HepG2 (cell line): ENCODE data around the gene SYNDIG1. TPM values are rescaled to one million over a fixed set of nuclear protein-coding genes. Genes with fewer than 3 reads are reported as not detected.

Experiments used
- ATAC-seq: fragments of 200-7000 bp; cut with Tn5 transposase; 3 replicates; pipeline ENCODE4 v1.9.1; 2020; ENCODE audit warnings: mild to moderate bottlenecking, moderate library complexity
- BruUV-seq: library from RNA; stranded (reverse); fragments of 400-500 nt; replicated peaks from 2 replicates; lab custom pipeline; 2021; lab: Mats Ljungman, UMichigan
- CTCF ChIA-PET: fragments of 300-600 bp; formaldehyde crosslinking; extraction: SDS; loops from one replicate; lab custom pipeline; 2021; ENCODE audit warnings: low total read pairs, inconsistent platforms, low intra/inter-chr PET ratio; lab: Yijun Ruan, JAX
- POLR2A ChIA-PET: fragments of 350-600 bp; sonication (Branson Sonifier 250); formaldehyde crosslinking; loops from one replicate; lab custom pipeline; 2020; ENCODE audit warnings: antibody characterized with exemption, inconsistent platforms; lab: Yijun Ruan, JAX
- DNase-seq: peaks from one replicate; pipeline ENCODE4 v3.0.0-alpha.2; 2015; ENCODE audit warnings: low spot score
- FAIRE-seq: peaks from 3 replicates; lab custom pipeline; 2011; peaks lifted over from hg19 to GRCh38; lab: Jason Lieb, UNC
- H2AFZ ChIP-seq: one replicate; pipeline ENCODE4 v1.6.1; 2011; ENCODE audit warnings: low read length, inconsistent platforms
- H3K27ac ChIP-seq: fragments of 300-600 bp; 3 replicates; pipeline ENCODE4 v1.8.0; 2011; ENCODE audit warnings: mixed run types, mild to moderate bottlenecking, mixed read lengths, low read length, inconsistent platforms; ENCODE audit not compliant: insufficient read depth; ENCODE audit errors: extremely low read length
- H3K27me3 ChIP-seq, 2 experiments: fragments of 200-600 bp in 1 of 2; 2 replicates in 1 of 2; 3 replicates in 1 of 2; pipeline versions ENCODE4 v1.6.0 to v1.8.0; 2011; ENCODE audit warnings: low read length in 2 of 2, mild to moderate bottlenecking in 2 of 2, moderate library complexity in 2 of 2, inconsistent platforms in 1 of 2; ENCODE audit not compliant: insufficient read depth in 2 of 2, control insufficient read depth in 1 of 2
- H3K36me3 ChIP-seq, 2 experiments: fragments of 200-600 bp in 1 of 2; replicated peaks in 1 of 2; 2 replicates in 1 of 2; 3 replicates in 1 of 2; pipeline versions ENCODE4 v1.5.1 to v1.8.0; 2011; ENCODE audit warnings: low read length in 2 of 2, inconsistent platforms in 1 of 2; ENCODE audit not compliant: insufficient read depth in 2 of 2, control insufficient read depth in 1 of 2
- H3K4me1 ChIP-seq: 2 replicates; pipeline ENCODE4 v1.5.1; 2012; ENCODE audit warnings: low read length, inconsistent platforms; ENCODE audit not compliant: insufficient read depth
- H3K4me2 ChIP-seq: 2 replicates; pipeline ENCODE4 v1.6.0; 2011; ENCODE audit warnings: low read depth, low read length, inconsistent platforms
- H3K4me3 ChIP-seq, 3 experiments: fragments of 200-600 bp in 1 of 3; sonication (generic), shearing (Covaris generic) in 1 of 3; replicated peaks in 1 of 3; 2 replicates each; pipeline ENCODE4 v1.5.1; 2011 to 2016; ENCODE audit warnings: low read length in 3 of 3, inconsistent platforms in 2 of 3, low read depth in 2 of 3, mild to moderate bottlenecking in 2 of 3, control low read depth in 1 of 3, mixed read lengths in 1 of 3; ENCODE audit not compliant: insufficient read depth in 1 of 3
- H3K79me2 ChIP-seq: one replicate; pipeline ENCODE4 v1.6.1; 2011; ENCODE audit warnings: low read length, inconsistent platforms; ENCODE audit not compliant: insufficient read depth
- H3K9ac ChIP-seq: 2 replicates; pipeline ENCODE4 v1.6.0; 2011; ENCODE audit warnings: mild to moderate bottlenecking, low read depth, low read length, inconsistent platforms; ENCODE audit not compliant: insufficient read depth
- H3K9me3 ChIP-seq: 2 replicates; pipeline ENCODE4 v1.5.1; 2012; ENCODE audit warnings: mild to moderate bottlenecking, low read length
- H4K20me1 ChIP-seq: 2 replicates; pipeline ENCODE4 v1.6.0; 2011; ENCODE audit warnings: inconsistent platforms, mild to moderate bottlenecking, low read length, moderate library complexity; ENCODE audit not compliant: insufficient read depth
- ATF7 ChIP-seq, 2 experiments: fragments of 450-650 bp in 1 of 2; sonication (generic) in 1 of 2; formaldehyde crosslinking in 1 of 2; IDR thresholded peaks; 2 replicates each; pipeline versions ENCODE4 v1.4.0 to v1.6.1; 2016 to 2020; ENCODE audit warnings: antibody characterized with exemption in 1 of 2, mild to moderate bottlenecking in 1 of 2, missing genetic modification reagents in 1 of 2
- EEA1 ChIP-seq: sonication (generic); formaldehyde crosslinking; IDR thresholded peaks from 2 replicates; pipeline ENCODE4 v1.5.1; 2020; ENCODE audit warnings: mild to moderate bottlenecking, missing genetic modification reagents, borderline replicate concordance
- GFI1 ChIP-seq: sonication (generic); formaldehyde crosslinking; IDR thresholded peaks from 2 replicates; pipeline ENCODE4 v1.5.0; 2020; ENCODE audit warnings: missing genetic modification reagents, mild to moderate bottlenecking, borderline replicate concordance
- GPBP1L1 ChIP-seq: sonication (generic); formaldehyde crosslinking; IDR thresholded peaks from 2 replicates; pipeline ENCODE4 v1.5.0; 2020; ENCODE audit warnings: mild to moderate bottlenecking, missing genetic modification reagents
- KMT2A ChIP-seq: sonication (generic); formaldehyde crosslinking; IDR thresholded peaks from 2 replicates; pipeline ENCODE4 v1.4.0; 2020; ENCODE audit warnings: missing genetic modification reagents
- MTF1 ChIP-seq: sonication (generic); formaldehyde crosslinking; IDR thresholded peaks from 2 replicates; pipeline ENCODE4 v1.5.0; 2020; ENCODE audit warnings: missing genetic modification reagents
- SETDB1 ChIP-seq: sonication (generic); formaldehyde crosslinking; IDR thresholded peaks from 2 replicates; pipeline ENCODE4 v1.5.1; 2020; ENCODE audit warnings: missing genetic modification reagents, mild to moderate bottlenecking, borderline replicate concordance
- SMAD1 ChIP-seq: sonication (generic); formaldehyde crosslinking; IDR thresholded peaks from 2 replicates; pipeline ENCODE4 v1.4.0; 2020; ENCODE audit warnings: missing genetic modification reagents, low read depth, mild to moderate bottlenecking, borderline replicate concordance
- SNAPC2 ChIP-seq: sonication (generic); formaldehyde crosslinking; IDR thresholded peaks from 2 replicates; pipeline ENCODE4 v1.8.1; 2022; ENCODE audit warnings: mild to moderate bottlenecking, missing genetic modification reagents
- YEATS2 ChIP-seq: sonication (generic); formaldehyde crosslinking; IDR thresholded peaks from 2 replicates; pipeline ENCODE4 v1.4.0; 2020; ENCODE audit warnings: missing genetic modification reagents, borderline replicate concordance
- ZBTB10 ChIP-seq: sonication (generic); formaldehyde crosslinking; IDR thresholded peaks from 2 replicates; pipeline ENCODE4 v1.4.0; 2020; ENCODE audit warnings: missing genetic modification reagents, borderline replicate concordance
- ZNF207 ChIP-seq: fragments of 450-650 bp; IDR thresholded peaks from 2 replicates; pipeline ENCODE4 v1.6.1; 2016; ENCODE audit warnings: antibody characterized with exemption, borderline replicate concordance
- ZNF776 ChIP-seq: sonication (generic); formaldehyde crosslinking; IDR thresholded peaks from 2 replicates; pipeline ENCODE4 v1.4.0; 2020; ENCODE audit warnings: mild to moderate bottlenecking, missing genetic modification reagents
- ZNF788 ChIP-seq: sonication (generic); formaldehyde crosslinking; IDR thresholded peaks from 2 replicates; pipeline ENCODE4 v1.5.0; 2020; ENCODE audit warnings: mild to moderate bottlenecking, missing genetic modification reagents, borderline replicate concordance
- WGBS: methylation state at CpG from one replicate; pipeline ENCODE4 v1.1.6; 2017; ENCODE audit warnings: low lambda C conversion rate; 5-methylcytosine and 5-hydroxymethylcytosine counted together
- in situ Hi-C: cut with HindIII; loops from 2 replicates; pipeline ENCODE4 v1.10.0; 2017; ENCODE audit warnings: low pct_unique_long_range_greater_than_20kb; ENCODE audit not compliant: extremely low pct_ligation_motif_present
- intact Hi-C: fragments of 100-400 bp; cut with micrococcal nuclease; formaldehyde crosslinking; loops from one replicate; pipeline ENCODE4 v1.10.0; 2022; ENCODE audit not compliant: unreplicated experiment
- polyA plus RNA-seq, 8 experiments: library from polyadenylated mRNA; depleted of rRNA in 3 of 8; stranded (reverse) in 7 of 8; unstranded in 1 of 8; fragments of >200 nt; fragmentation: Illumina TruSeq in 4 of 8; extraction: Trizol in 4 of 8; gene quantifications; 2 replicates each; pipeline versions ENCODE4 v1.2.1 to v1.2.3, GENCODE V29; 2011 to 2016; ENCODE audit warnings: low read depth in 4 of 8, missing spikeins in 1 of 8, mixed read lengths in 1 of 8; ENCODE audit not compliant: insufficient read depth in 1 of 8
- total RNA-seq, 5 experiments: library from RNA; depleted of rRNA; stranded (reverse); fragments of >200 nt; fragmentation: Illumina TruSeq; extraction: Trizol; gene quantifications; 2 replicates each; pipeline ENCODE4 v1.2.3, GENCODE V29; 2016; ENCODE audit warnings: low read depth in 1 of 5
- TF ChIP-seq, protein P1 (sequence below): sonication (generic); formaldehyde crosslinking; IDR thresholded peaks from 2 replicates; pipeline ENCODE4 v1.8.0; 2023; ENCODE audit warnings: mild to moderate bottlenecking, missing genetic modification reagents

SYNDIG1 gene
- total and polyA plus RNA-seq, 2 of the 13 experiments (the other 11 are each of a cell fraction or from before 2014, with no cell fraction given) = not detected

- no peak for TF ChIP-seq YEATS2
- no peak for TF ChIP-seq SNAPC2 (CRISPR knock-in tag)
- TF ChIP-seq ZBTB10 = no peak
- TF ChIP-seq MTF1 (CRISPR knock-in tag) = no peak
- no peak for TF ChIP-seq SMAD1
- no peak for TF ChIP-seq ATF7 (IDR thresholded peaks at IDR 0.05)
- no peak for TF ChIP-seq ATF7 (CRISPR knock-in tag; IDR thresholded peaks at IDR 0.05)
- no peak for TF ChIP-seq EEA1 (CRISPR knock-in tag)
- TF ChIP-seq GFI1 (CRISPR knock-in tag) = no peak
- TF ChIP-seq KMT2A = no peak
- no peak for TF ChIP-seq GPBP1L1 (CRISPR knock-in tag)
- TF ChIP-seq, protein P1, sequence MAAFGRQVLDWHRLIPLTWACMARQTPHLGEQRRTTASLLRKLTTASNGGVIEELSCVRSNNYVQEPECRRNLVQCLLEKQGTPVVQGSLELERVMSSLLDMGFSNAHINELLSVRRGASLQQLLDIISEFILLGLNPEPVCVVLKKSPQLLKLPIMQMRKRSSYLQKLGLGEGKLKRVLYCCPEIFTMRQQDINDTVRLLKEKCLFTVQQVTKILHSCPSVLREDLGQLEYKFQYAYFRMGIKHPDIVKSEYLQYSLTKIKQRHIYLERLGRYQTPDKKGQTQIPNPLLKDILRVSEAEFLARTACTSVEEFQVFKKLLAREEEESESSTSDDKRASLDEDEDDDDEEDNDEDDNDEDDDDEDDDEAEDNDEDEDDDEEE (CRISPR knock-in tag) = no peak
- TF ChIP-seq SETDB1 (CRISPR knock-in tag) = no peak
- no peak for TF ChIP-seq ZNF788 (CRISPR knock-in tag)
- no peak for TF ChIP-seq ZNF207
- TF ChIP-seq ZNF776 = no peak
- WGBS = 6% methylated on average over 3 of the region's 3 CpGs
- ATAC-seq (no peak), DNase-seq (no peak), FAIRE-seq (no peak)
- in situ Hi-C loops (no loop called here), intact Hi-C loops (no loop called here)
- Histone ChIP-seq H2AFZ (no peak overlapping the region), H3K27ac (no peak overlapping the region), H3K27me3 (peaks cover 6 to 54% of the 10 kb centered on the region in 2 experiments; a peak in 3 of 5 replicates), H3K36me3 (no peaks in the 10 kb centered on the region), H3K4me3 (no peak overlapping the region), H3K4me1 (no peaks in the 10 kb centered on the region), H3K9ac (no peak overlapping the region), H3K4me2 (no peak overlapping the region), H4K20me1 (no peaks in the 10 kb centered on the region), H3K9me3 (no peaks in the 10 kb centered on the region), H3K79me2 (no peaks in the 10 kb centered on the region)
- BruUV-seq = no TSS peak
- ChIA-PET POLR2A (no interaction called here), CTCF (no interaction called here)
Observed at GRCh38 chr20:24465159-24465558, 4.3 kb upstream of the SYNDIG1 start.
